NB4 (cell line): ENCODE data around the gene RGS12.

Source experiments
- DNase-seq: peaks from one replicate; pipeline ENCODE4 v3.0.0; 2010; ENCODE audit warnings: low read depth
- H3K4me3 ChIP-seq: one replicate; pipeline ENCODE4 v1.5.1; 2011; ENCODE audit warnings: mild to moderate bottlenecking, low read depth, low read length, moderate library complexity
- CTCF ChIP-seq: IDR thresholded peaks from one replicate; pipeline ENCODE4 v1.5.1; 2012; ENCODE audit warnings: low read depth, low read length
- MYC ChIP-seq: IDR thresholded peaks from 2 replicates; pipeline ENCODE4 v1.6.1; 2011; ENCODE audit warnings: low read depth, low read length
- POLR2A ChIP-seq: IDR thresholded peaks from 2 replicates; pipeline ENCODE4 v1.6.1; 2011; ENCODE audit warnings: mild to moderate bottlenecking; ENCODE audit not compliant: insufficient read length; ENCODE audit errors: extremely low read depth
- TF ChIP-seq, protein P1 (sequence below): IDR thresholded peaks from 2 replicates; pipeline ENCODE4 v1.6.1; 2011; ENCODE audit warnings: low read depth, low read length

RGS12 gene

GRCh38 chr4:3313556-3314228 is 20.9 kb downstream of the RGS12 start:
- DNase-seq, result no peak
- TF ChIP-seq MYC (no peak), POLR2A (no peak), CTCF (no peak)
- TF ChIP-seq, protein P1, sequence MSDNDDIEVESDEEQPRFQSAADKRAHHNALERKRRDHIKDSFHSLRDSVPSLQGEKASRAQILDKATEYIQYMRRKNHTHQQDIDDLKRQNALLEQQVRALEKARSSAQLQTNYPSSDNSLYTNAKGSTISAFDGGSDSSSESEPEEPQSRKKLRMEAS, result no peak
- no peak overlapping the region for H3K4me3 ChIP-seq

DNA sequence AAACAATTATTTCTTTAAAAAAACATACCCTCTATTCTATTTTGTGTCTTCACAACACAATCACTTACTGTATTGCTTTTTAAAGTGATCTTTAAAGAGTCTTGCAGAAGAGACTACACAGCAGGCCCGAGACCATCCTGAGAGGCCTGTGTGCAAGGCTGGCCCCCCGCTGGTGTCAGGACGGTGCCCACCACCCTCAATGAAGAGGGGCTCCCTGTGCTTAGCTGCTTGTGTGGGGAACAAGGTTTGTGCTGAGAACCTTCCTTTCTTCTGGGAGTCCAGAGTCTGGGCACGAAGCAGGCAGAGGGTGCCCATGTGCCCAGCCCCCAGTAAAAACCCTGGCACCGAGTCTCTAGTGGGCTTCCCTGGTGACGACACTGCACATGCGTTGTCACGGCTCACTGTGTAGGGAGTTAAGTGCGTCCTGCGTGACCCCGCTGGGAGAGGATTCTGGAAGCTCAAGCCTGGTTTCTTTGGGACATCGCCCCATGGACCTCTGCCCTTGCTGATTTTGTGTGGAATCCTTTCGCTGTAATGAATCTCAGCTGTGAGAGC is 22.0 kb downstream of the RGS12 start:
- TF ChIP-seq MYC (no peak), CTCF (no peak), POLR2A (no peak)
- TF ChIP-seq, protein P1, result no peak
- DNase-seq, result no peak
- no peak overlapping the region for H3K4me3 ChIP-seq

DNA sequence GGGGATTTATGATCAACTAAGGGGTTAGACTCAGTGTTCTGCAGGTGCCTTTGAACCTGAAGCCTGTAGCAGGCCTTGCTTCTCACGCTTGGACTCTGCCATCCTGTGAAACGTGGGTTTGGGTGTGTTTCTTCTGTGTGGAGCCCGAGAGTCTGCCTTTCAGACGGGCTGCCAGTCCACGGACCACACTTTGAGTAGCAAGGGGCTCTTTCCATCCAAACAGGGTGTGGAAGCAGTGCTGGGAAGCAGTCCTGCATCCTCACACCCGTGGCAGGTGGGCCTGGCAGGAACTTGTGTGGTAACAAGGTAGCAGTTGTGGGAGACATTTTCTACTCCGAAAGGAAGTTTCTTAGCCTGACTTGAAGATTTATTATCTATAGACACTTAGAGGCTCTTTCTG is 22.7 kb downstream of the RGS12 start:
- no peak overlapping the region for H3K4me3 ChIP-seq
- DNase-seq, result no peak
- TF ChIP-seq POLR2A, result no peak

DNA sequence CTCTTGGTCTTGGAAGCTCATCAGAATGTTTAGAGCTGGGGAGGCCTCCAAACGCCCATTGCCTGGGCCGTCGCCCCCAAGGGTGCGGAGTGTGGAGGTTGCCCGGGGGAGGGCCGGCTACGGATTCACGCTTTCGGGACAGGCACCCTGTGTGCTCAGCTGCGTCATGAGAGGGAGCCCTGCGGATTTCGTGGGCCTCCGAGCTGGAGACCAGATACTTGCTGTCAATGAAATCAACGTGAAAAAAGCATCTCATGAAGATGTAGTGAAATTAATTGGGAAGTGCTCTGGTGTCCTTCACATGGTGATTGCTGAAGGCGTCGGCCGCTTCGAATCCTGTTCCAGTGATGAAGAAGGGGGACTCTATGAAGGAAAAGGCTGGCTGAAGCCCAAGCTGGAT is 23.3 kb downstream of the RGS12 start:
- TF ChIP-seq CTCF (no peak), POLR2A (no peak), MYC (no peak)
- TF ChIP-seq, protein P1, result no peak
- DNase-seq, result no peak
- H3K4me3 ChIP-seq, result no peak overlapping the region

GRCh38 chr4:3317011-3317655 is 24.3 kb downstream of the RGS12 start:
- DNase-seq, result no peak
- TF ChIP-seq MYC (no peak), CTCF (no peak)
- H3K4me3 ChIP-seq, result no peak overlapping the region

GRCh38 chr4:3317656-3318211 is 24.9 kb downstream of the RGS12 start:
- no peak overlapping the region for H3K4me3 ChIP-seq
- no peak for TF ChIP-seq MYC
- TF ChIP-seq, protein P1, result no peak

More at GRCh38 chr4:3317656-3318211, 24.9 kb downstream of the RGS12 start:
- no peak for DNase-seq
